HT-29 (cell line): ENCODE data around the gene GID8. TPM values are rescaled to one million over a fixed set of nuclear protein-coding genes. Genes with fewer than 3 reads are reported as not detected.

Experiments used
- DNase-seq: peaks from one replicate; pipeline ENCODE4 v3.0.0-alpha.2; 2015; ENCODE audit warnings: low spot score
- total RNA-seq: library from RNA; depleted of rRNA; stranded (reverse); fragments of >200 nt; shearing (Covaris generic); gene quantifications from 2 replicates; pipeline ENCODE4 v1.2.3, GENCODE V29; 2014

The GID8 gene
- total RNA-seq, 1 experiment from 2014 or later: 66.9 TPM

GRCh38 chr20:62921119-62921687, 16.7 kb upstream of the GID8 start:
- peak; percentile 86 for DNase-seq

- no peak for DNase-seq
Measured at GRCh38 chr20:62922451-62922921, 15.5 kb upstream of the GID8 start.

- DNase-seq: peak; percentile 78
Measured at GRCh38 chr20:62923059-62923668, 14.8 kb upstream of the GID8 start.

GRCh38 chr20:62923669-62924441, 14.1 kb upstream of the GID8 start:
- DNase-seq: peak; percentile 42

- DNase-seq: peak; percentile 71
Measured at GRCh38 chr20:62924442-62925075, 13.4 kb upstream of the GID8 start.

GRCh38 chr20:62925076-62925419, 12.9 kb upstream of the GID8 start:
- DNase-seq: peak; percentile 75

- no peak for DNase-seq
Measured at GRCh38 chr20:62925420-62926228, 12.3 kb upstream of the GID8 start.

GRCh38 chr20:62926229-62927127, 11.5 kb upstream of the GID8 start, which contains the start of gene DIDO1:
Gene DIDO1, minus strand, starts transcription at chr20:62926505.
- DNase-seq: peak; percentile 96

- no peak for DNase-seq
Measured at GRCh38 chr20:62927128-62927705, 10.7 kb upstream of the GID8 start.

- DNase-seq: no peak
Measured at GRCh38 chr20:62928246-62928939, 9.6 kb upstream of the GID8 start.

- DNase-seq: peak; percentile 85
Measured at GRCh38 chr20:62929051-62929538, 8.9 kb upstream of the GID8 start.

GRCh38 chr20:62931464-62931863, 6.5 kb upstream of the GID8 start:
- DNase-seq: no peak

GRCh38 chr20:62933966-62934365, 4.0 kb upstream of the GID8 start:
- DNase-seq: no peak

GRCh38 chr20:62935204-62935967, 2.6 kb upstream of the GID8 start:
- DNase-seq: no peak

- DNase-seq: no peak
Measured at GRCh38 chr20:62935968-62936585, 1.9 kb upstream of the GID8 start.

GRCh38 chr20:62937268-62938104, 461 bp upstream of the GID8 start:
- DNase-seq: peak; percentile 99

GRCh38 chr20:62940875-62941274, 2.9 kb downstream of the GID8 start:
- no peak for DNase-seq
